ENCODE results near the gene FOXD2. TPM values are rescaled to one million over a fixed set of nuclear protein-coding genes. Genes with fewer than 3 reads are reported as not detected.

The FOXD2 gene
- total RNA-seq, 2 donors from 2014 or later, result 0.26 TPM; not detected in 1

- ATAC-seq, result no peak
- 83 to 87% methylated on average over 2 of the region's 2 CpGs for WGBS, 2 donors
- no peaks in the 10 kb centered on the region for H3K27me3 ChIP-seq
- H3K9me3 ChIP-seq, result no peaks in the 10 kb centered on the region
- intact Hi-C loops (cut with DNase I), result no loop called here
- no peak for DNase-seq
- no peaks in the 10 kb centered on the region for H3K36me3 ChIP-seq (replicated peaks in 1 of 2; ENCODE audit: insufficient read depth in 1 of 2, low read depth in 2 of 2)
- H3K4me3 ChIP-seq, result no peak overlapping the region
- TF ChIP-seq CTCF (IDR thresholded peaks at IDR 0.05) (no peak), POLR2A (IDR thresholded peaks at IDR 0.05) (no peak)
- H3K27ac ChIP-seq, result no peak overlapping the region
- H3K4me1 ChIP-seq, result no peaks in the 10 kb centered on the region
Observed at GRCh38 chr1:47469390-47469759, 31.5 kb downstream of the FOXD2 start.

GRCh38 chr1:47469910-47470309 lies 32.1 kb downstream of the FOXD2 start:
- ATAC-seq (no peak), DNase-seq (no peak)
- H3K36me3 ChIP-seq (replicated peaks in 1 of 2; ENCODE audit: insufficient read depth in 1 of 2, low read depth in 2 of 2), result no peaks in the 10 kb centered on the region
- no peaks in the 10 kb centered on the region for H3K27me3 ChIP-seq
- intact Hi-C loops (cut with DNase I), result no loop called here
- no peak overlapping the region for H3K4me3 ChIP-seq
- H3K4me1 ChIP-seq, result no peaks in the 10 kb centered on the region
- no peak overlapping the region for H3K27ac ChIP-seq
- TF ChIP-seq POLR2A (IDR thresholded peaks at IDR 0.05) (no peak), CTCF (IDR thresholded peaks at IDR 0.05) (no peak)
- no peaks in the 10 kb centered on the region for H3K9me3 ChIP-seq
- WGBS, 2 donors, result 78 to 87% methylated on average over 7 of the region's 7 CpGs

GRCh38 chr1:47471163-47471562 lies 33.3 kb downstream of the FOXD2 start:
- TF ChIP-seq CTCF (IDR thresholded peaks at IDR 0.05) (no peak), POLR2A (IDR thresholded peaks at IDR 0.05) (no peak)
- Histone ChIP-seq H3K4me3 (no peak overlapping the region), H3K4me1 (no peaks in the 10 kb centered on the region), H3K27ac (no peak overlapping the region), H3K27me3 (no peaks in the 10 kb centered on the region), H3K36me3 (replicated peaks in 1 of 2; ENCODE audit: insufficient read depth in 1 of 2, low read depth in 2 of 2) (no peaks in the 10 kb centered on the region), H3K9me3 (no peaks in the 10 kb centered on the region)
- intact Hi-C loops (cut with DNase I), result no loop called here
- ATAC-seq, result no peak
- WGBS, 2 donors, result 64 to 76% methylated on average over 5 of the region's 5 CpGs
- peak in 2 of 4 donors; percentile 12 to 32 for DNase-seq

GRCh38 chr1:47474278-47475193 lies 36.7 kb downstream of the FOXD2 start:
- 81% methylated on average over 8 to 9 of the region's 9 CpGs for WGBS, 2 donors
- no peak for ATAC-seq

More at GRCh38 chr1:47474278-47475193, 36.7 kb downstream of the FOXD2 start:
- H3K4me3 ChIP-seq, result no peak overlapping the region
- H3K36me3 ChIP-seq (replicated peaks in 1 of 2; ENCODE audit: insufficient read depth in 1 of 2, low read depth in 2 of 2), result no peaks in the 10 kb centered on the region
- H3K27me3 ChIP-seq, result no peaks in the 10 kb centered on the region
- no peaks in the 10 kb centered on the region for H3K9me3 ChIP-seq
- no peak overlapping the region for H3K27ac ChIP-seq
- intact Hi-C loops (cut with DNase I), result no loop called here
- TF ChIP-seq CTCF (IDR thresholded peaks at IDR 0.05), result no peak
- TF ChIP-seq POLR2A (IDR thresholded peaks at IDR 0.05), result no peak
- H3K4me1 ChIP-seq, result peaks cover 22% of the 10 kb centered on the region
- no peak for DNase-seq

All from body of pancreas (tissue), 4 donors.